ENCODE results near the gene GAPVD1.
"Not testable (repeated sequence)": the region's sequence is repeated elsewhere in the genome, so short reads cannot be mapped to it uniquely, and the experiment has no call there.

The GAPVD1 gene, protein sequence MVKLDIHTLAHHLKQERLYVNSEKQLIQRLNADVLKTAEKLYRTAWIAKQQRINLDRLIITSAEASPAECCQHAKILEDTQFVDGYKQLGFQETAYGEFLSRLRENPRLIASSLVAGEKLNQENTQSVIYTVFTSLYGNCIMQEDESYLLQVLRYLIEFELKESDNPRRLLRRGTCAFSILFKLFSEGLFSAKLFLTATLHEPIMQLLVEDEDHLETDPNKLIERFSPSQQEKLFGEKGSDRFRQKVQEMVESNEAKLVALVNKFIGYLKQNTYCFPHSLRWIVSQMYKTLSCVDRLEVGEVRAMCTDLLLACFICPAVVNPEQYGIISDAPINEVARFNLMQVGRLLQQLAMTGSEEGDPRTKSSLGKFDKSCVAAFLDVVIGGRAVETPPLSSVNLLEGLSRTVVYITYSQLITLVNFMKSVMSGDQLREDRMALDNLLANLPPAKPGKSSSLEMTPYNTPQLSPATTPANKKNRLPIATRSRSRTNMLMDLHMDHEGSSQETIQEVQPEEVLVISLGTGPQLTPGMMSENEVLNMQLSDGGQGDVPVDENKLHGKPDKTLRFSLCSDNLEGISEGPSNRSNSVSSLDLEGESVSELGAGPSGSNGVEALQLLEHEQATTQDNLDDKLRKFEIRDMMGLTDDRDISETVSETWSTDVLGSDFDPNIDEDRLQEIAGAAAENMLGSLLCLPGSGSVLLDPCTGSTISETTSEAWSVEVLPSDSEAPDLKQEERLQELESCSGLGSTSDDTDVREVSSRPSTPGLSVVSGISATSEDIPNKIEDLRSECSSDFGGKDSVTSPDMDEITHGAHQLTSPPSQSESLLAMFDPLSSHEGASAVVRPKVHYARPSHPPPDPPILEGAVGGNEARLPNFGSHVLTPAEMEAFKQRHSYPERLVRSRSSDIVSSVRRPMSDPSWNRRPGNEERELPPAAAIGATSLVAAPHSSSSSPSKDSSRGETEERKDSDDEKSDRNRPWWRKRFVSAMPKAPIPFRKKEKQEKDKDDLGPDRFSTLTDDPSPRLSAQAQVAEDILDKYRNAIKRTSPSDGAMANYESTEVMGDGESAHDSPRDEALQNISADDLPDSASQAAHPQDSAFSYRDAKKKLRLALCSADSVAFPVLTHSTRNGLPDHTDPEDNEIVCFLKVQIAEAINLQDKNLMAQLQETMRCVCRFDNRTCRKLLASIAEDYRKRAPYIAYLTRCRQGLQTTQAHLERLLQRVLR (N-terminal part only)

DNA sequence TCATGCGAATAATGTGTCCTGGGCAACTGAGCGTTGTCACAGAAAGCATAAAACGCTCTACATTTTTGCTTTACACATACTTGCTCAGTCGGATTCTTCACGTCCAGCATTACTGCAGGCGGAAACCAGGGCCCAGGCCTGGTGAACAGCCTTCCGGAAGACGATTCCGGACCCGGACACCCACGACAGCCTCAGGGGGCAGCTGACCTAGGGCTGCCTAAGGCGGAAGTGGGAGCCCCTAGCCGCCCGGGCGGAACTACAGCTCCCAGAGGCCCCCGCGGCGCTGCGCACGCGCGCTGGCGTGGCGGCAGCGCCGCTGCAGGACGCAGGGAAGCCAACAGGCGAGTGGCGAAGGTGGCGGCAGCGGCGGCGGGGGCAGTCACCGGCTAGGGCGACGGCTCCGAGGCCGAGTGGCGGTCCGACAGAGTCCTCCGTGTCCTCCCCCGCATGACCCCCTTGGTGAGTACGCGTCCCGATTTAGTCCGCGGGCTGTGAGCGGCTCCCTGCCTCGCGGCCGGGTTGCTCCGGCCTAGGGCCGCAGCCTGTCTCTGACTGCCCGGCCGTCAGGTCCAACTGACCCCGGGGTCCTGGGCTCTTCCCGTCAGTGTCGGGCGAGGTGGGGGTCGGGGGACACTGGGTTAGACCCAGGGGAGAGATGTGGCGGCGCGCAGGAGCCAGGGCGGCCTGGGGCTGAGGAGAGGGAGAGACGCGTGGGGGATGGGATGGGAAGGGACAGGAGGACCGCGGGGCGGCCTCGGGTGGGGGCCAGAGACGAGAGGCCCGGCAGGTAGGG, at the start of gene GAPVD1:
TSS of gene GAPVD1 (plus strand) at position 326 of the 793 bp plus-strand sequence. CDS start 37,096 bp downstream, outside the sequence.
- peaks cover 54% of the 10 kb centered on the region for H3K4me1 Mint-ChIP-seq (ENCODE audit: low read depth)

DNA sequence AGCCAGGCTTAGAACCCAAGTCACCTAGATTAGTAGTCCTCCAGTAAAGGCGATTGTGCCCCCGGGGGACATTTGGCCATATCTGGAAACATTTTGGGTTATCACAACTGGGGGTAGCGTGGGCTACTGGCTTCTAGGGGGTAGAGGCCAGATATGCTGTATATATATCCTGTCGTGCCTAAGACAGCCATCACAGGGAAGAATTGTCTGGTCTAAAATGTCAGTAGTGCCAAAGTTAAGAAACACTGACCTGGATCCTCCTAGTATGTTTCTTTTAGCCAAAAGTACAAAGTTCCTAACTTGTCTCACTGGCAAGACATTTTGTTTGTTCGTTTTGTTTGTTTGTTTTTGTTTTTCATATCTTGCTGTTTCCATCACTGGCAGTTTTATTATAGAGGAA, 47.4 kb upstream of the GAPVD1 start:
- no peaks in the 10 kb centered on the region for H3K9me3 Mint-ChIP-seq
- no peaks in the 10 kb centered on the region for H3K27me3 Mint-ChIP-seq
- H3K27ac Mint-ChIP-seq = no peak overlapping the region
- H3K4me1 Mint-ChIP-seq (ENCODE audit: low read depth) = no peaks in the 10 kb centered on the region
- H3K36me3 Mint-ChIP-seq (ENCODE audit: low read depth) = peaks cover 68% of the 10 kb centered on the region
- no peak overlapping the region for H3K4me3 Mint-ChIP-seq

More for the DNA sequence above, at the start of gene GAPVD1:
- peak within 1 kb of the TSS; percentile 98 for H3K4me3 Mint-ChIP-seq
- H3K9me3 Mint-ChIP-seq = no peaks in the 10 kb centered on the region
- H3K27ac Mint-ChIP-seq = peak within 1 kb of the TSS; percentile 93
- H3K27me3 Mint-ChIP-seq = no peaks in the 10 kb centered on the region
- H3K36me3 Mint-ChIP-seq (ENCODE audit: low read depth) = peaks cover 32% of the 10 kb centered on the region

DNA sequence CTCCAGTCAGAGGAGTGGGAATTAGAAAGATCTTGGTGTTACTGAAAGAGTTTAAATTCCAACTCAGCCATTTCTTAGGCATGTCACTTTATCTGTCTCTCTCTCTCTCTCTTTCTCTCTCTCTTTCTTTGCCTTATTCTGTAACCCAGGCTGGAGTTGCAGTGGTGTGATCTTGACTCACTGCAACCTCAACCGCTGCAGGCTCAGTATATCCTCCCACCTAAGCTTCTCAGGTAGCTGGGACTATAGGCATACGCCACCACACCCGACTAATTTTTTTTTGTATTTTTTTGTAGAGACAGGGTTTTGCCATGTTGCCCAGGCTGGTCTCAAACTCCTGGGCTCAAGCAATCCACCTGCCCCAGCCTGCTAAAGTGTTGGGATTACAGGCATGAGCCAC, 43.0 kb upstream of the GAPVD1 start:
- H3K4me1 Mint-ChIP-seq (ENCODE audit: low read depth) = no peaks in the 10 kb centered on the region
- H3K4me3 Mint-ChIP-seq = no peak overlapping the region
- H3K36me3 Mint-ChIP-seq (ENCODE audit: low read depth) = peaks cover 54% of the 10 kb centered on the region
- H3K9me3 Mint-ChIP-seq = no peaks in the 10 kb centered on the region
- H3K27me3 Mint-ChIP-seq = no peaks in the 10 kb centered on the region
- no peak overlapping the region for H3K27ac Mint-ChIP-seq

DNA sequence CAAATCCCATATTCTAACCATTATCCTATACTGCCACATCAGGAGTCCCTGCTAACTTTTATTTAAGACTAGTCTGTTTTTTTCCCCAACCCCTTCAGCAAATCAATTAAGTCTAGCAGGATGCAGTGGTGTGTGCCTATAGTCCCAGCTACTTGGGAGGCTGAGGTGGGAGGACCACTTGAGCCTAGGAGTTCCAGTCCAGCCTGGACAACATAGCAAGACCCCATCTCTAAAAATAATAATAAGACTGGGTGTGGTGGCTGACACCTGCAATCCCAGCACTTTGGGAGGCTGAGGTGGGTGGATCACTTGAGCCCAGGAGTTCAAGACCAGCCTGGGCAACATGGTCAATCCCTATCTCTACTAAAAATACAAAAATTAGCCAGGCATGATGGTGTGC, 36.8 kb upstream of the GAPVD1 start:
- H3K27ac Mint-ChIP-seq; H3K4me3 Mint-ChIP-seq; H3K9me3 Mint-ChIP-seq; H3K4me1 Mint-ChIP-seq (ENCODE audit: low read depth); H3K27me3 Mint-ChIP-seq: not testable (repeated sequence)
- H3K36me3 Mint-ChIP-seq (ENCODE audit: low read depth) = peaks cover 37% of the 10 kb centered on the region

DNA sequence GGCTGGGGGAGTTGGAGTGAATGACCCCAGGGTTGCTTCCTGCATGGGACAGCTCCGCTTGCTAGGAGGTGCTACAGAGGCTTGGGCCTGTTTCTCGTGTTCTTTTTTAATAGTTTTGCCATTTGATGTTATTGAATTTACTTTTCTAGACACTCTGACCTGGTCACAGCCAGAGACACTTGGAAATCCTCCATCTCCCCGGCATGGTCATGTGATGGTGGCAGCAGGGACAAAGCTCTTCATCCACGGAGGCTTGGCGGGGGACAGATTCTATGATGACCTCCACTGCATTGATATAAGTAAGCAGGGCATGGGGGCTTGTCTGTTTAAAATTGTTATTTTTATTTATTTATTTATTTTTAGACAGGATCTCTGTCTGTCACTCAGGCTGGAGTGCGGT, 33.9 kb upstream of the GAPVD1 start:
- Mint-ChIP-seq H3K36me3 (ENCODE audit: low read depth) (peaks cover 34% of the 10 kb centered on the region), H3K9me3 (no peaks in the 10 kb centered on the region), H3K27me3 (no peaks in the 10 kb centered on the region), H3K4me1 (ENCODE audit: low read depth) (no peaks in the 10 kb centered on the region), H3K27ac (no peak overlapping the region), H3K4me3 (no peak overlapping the region)

DNA sequence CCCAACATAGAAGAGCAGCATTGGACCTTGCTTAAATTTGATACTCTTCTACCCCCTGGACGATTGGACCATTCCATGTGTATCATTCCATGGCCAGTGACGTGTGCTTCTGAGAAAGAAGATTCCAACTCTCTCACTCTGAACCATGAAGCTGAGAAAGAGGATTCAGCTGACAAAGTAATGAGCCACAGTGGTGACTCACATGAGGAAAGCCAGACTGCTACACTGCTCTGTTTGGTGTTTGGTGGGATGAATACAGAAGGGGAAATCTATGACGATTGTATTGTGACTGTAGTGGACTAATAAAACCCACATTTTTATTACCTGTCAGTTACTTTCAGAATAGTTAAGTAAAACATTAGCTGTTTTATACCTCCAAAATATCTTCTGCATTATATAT, 27.9 kb upstream of the GAPVD1 start:
- no peaks in the 10 kb centered on the region for H3K27me3 Mint-ChIP-seq
- H3K4me1 Mint-ChIP-seq (ENCODE audit: low read depth) = peaks cover 39% of the 10 kb centered on the region
- H3K4me3 Mint-ChIP-seq = no peak overlapping the region
- H3K36me3 Mint-ChIP-seq (ENCODE audit: low read depth) = peaks cover 60% of the 10 kb centered on the region
- no peaks in the 10 kb centered on the region for H3K9me3 Mint-ChIP-seq
- H3K27ac Mint-ChIP-seq = peak overlapping the region; percentile 63

DNA sequence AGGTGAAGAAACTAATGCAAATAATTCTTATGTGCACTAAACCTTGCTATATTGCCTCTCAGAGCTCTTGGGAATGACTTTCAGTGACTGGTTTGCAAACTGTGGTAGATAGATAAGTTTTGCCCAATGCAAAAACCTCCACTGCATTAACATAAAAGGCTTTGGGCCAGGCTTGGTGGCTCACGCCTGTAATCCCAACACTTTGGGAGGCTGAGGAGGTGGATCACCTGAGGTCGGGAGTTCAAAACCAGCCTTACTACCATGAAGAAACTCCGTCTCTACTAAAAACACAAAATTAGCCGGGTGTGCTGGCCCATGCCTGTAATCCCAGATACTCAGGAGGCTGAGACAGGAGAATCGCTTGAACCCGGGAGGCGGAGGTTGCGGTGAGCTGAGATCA, 27.5 kb upstream of the GAPVD1 start:
- peaks cover 43% of the 10 kb centered on the region for H3K4me1 Mint-ChIP-seq (ENCODE audit: low read depth)
- H3K36me3 Mint-ChIP-seq (ENCODE audit: low read depth) = peaks cover 64% of the 10 kb centered on the region
- not testable (repeated sequence) for H3K9me3 Mint-ChIP-seq, H3K4me3 Mint-ChIP-seq, H3K27ac Mint-ChIP-seq, H3K27me3 Mint-ChIP-seq

DNA sequence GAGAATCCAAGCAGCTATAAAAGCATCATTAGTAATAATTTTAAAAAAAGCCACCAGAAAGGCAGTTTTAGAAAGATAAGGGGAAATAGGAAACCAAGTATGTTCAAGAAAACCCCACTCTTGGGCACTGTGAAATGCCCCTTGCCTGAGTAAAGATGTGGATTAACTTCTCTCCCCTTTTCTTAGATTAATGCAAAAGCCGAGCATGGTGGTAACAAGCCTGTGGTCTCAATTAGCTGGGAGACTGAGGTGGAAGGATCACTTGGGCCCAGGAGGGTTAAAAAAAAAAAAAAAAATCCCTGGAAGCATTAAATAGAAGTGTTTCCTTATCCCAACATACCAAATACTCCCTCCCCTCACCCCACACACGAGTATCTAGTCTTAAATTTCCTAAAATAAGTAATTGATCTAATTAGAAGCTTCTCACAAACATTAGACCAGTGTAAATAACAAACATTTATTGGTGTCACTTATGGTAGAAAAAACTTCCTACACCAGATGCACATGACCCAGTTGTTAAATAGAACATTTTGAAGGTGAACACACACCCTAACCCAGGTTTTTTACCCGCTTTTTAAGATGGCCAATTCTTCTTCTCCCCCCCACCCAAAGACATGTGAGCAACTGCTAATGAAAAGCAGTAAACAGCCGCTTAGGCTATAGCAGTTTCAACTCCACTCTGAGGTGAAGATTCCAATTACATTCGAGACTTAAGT, 25.7 kb upstream of the GAPVD1 start:
- peaks cover 50% of the 10 kb centered on the region for H3K4me1 Mint-ChIP-seq (ENCODE audit: low read depth)
- H3K4me3 Mint-ChIP-seq = peak overlapping the region; percentile 99
- no peaks in the 10 kb centered on the region for H3K9me3 Mint-ChIP-seq
- H3K27ac Mint-ChIP-seq = peak overlapping the region; percentile 91
- peaks cover 72% of the 10 kb centered on the region for H3K36me3 Mint-ChIP-seq (ENCODE audit: low read depth)
- H3K27me3 Mint-ChIP-seq = no peaks in the 10 kb centered on the region

DNA sequence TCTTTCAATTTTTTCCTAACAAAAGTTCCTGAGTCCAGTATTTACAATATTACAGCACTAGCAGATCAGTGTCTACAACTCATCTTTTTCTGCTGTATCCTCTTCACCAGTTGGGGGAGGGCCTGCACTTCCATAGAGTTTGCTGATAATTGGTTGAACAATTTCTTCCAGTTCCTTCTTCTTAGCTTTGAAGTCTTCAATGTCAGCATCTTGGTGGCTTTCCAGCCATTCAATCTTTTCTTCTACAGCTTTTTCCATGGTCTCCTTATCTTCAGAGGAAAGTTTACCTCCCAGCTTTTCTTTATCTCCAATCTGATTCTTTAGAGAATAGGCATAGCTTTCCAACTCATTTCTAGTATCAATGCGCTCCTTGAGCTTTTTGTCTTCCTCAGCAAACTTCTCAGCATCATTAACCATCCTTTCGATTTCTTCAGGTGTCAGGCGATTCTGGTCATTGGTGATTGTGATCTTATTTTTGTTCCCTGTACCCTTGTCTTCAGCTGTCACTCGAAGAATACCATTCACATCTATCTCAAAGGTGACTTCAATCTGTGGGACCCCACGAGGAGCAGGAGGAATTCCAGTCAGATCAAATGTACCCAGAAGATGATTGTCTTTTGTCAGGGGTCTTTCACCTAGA, 25.0 kb upstream of the GAPVD1 start:
- peak overlapping the region; percentile 91 for H3K27ac Mint-ChIP-seq
- not testable (repeated sequence) for H3K27me3 Mint-ChIP-seq, H3K9me3 Mint-ChIP-seq
- H3K36me3 Mint-ChIP-seq (ENCODE audit: low read depth) = peaks cover 78% of the 10 kb centered on the region
- H3K4me1 Mint-ChIP-seq (ENCODE audit: low read depth) = peaks cover 55% of the 10 kb centered on the region
- peak overlapping the region; percentile 99 for H3K4me3 Mint-ChIP-seq

DNA sequence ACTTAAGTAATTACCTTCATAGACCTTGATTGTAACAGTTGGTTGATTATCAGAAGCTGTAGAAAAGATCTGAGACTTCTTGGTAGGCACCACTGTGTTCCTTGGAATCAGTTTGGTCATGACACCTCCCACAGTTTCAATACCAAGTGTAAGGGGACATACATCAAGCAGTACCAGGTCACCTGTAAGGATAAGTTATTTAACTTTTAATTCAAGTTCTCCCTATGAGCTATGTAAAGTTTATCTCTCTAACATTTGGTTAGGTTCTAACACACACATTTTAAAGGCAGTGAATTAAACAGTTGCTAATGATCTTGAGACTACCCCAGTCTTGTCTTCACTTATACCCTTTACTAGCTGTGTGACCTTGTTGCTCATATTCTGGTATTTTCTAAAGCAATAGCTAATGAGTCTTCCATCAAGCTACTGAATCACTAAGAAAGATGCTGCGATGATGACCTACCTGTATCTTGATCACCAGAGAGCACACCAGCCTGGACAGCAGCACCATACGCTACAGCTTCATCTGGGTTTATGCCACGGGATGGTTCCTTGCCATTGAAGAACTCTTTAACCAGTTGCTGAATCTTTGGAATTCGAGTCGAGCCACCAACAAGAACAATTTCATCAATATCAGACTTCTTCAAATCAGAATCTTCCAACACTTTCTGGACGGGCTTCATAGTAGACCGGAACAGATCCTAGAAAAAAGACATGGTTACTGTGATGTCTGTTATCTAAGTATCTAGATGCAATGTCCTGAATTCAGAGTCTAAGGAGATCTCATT, 23.3 kb upstream of the GAPVD1 start:
- Mint-ChIP-seq H3K9me3 (no peaks in the 10 kb centered on the region), H3K27me3 (peaks cover 4% of the 10 kb centered on the region), H3K4me1 (ENCODE audit: low read depth) (peaks cover 70% of the 10 kb centered on the region), H3K4me3 (peak overlapping the region; percentile 99), H3K36me3 (ENCODE audit: low read depth) (peaks cover 74% of the 10 kb centered on the region), H3K27ac (peak overlapping the region; percentile 91)

DNA sequence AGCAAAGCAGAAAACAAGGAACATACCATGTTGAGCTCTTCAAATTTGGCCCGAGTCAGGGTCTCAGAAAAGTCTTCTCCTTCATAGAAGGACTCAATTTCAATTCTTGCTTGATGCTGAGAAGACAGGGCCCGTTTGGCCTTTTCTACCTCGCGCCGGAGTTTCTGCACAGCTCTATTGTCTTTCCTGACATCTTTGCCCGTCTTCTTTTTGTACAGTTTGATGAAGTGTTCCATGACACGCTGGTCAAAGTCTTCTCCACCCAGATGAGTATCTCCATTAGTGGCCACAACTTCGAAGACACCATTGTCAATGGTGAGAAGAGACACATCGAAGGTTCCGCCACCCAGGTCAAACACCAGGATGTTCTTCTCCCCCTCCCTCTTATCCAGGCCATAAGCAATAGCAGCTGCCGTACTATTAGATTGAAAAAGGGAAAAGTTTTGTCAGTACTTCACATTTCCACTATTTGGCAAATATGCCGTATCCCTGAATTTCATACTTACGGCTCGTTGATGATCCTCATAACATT, 22.6 kb upstream of the GAPVD1 start:
- Mint-ChIP-seq H3K4me1 (ENCODE audit: low read depth) (peaks cover 73% of the 10 kb centered on the region), H3K27ac (peak overlapping the region; percentile 91), H3K4me3 (peak overlapping the region; percentile 99), H3K9me3 (no peaks in the 10 kb centered on the region), H3K27me3 (peaks cover 4% of the 10 kb centered on the region), H3K36me3 (ENCODE audit: low read depth) (peaks cover 69% of the 10 kb centered on the region)

DNA sequence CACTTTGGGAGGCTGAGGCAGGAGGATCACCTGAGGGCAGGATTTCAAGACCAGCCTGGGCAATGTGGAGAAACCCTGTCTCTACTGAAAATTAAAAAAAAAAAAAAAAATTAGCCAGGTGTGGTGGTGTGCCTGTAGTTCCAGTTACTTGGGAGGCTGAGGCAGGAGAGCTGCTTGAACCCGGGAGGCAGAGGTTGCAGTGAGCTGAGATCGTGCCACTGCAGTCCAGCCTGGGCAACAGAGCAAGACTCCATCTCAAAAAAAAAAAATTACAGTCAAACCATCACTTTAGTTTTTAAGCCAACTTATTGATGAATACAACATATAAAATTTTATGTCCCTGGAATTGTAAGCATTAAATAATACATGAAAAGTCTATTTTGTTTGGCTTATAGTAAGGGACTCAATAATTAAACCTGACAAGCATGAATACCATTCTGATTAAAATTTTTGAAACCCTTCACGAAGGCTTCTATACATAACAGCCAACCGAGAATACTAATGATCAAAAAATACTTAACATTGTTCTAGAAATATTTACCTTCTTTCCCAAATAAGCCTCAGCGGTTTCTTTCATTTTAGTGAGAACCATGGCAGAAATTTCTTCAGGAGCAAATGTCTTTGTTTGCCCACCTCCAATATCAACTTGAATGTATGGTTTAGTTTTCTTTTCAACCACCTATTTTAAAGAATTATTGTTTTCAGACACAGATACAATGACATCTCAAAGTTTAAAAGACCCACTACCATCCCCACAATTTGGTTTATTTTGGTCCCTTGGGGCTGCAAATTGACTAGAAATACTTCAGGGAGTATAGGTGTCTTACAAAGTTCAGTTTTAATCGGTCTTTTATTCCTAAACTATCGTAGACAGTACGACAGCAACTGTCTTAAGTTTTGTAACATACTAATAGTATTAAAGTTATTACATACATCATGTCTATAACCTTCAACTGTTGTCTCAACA, 21.7 kb upstream of the GAPVD1 start:
- peaks cover 4% of the 10 kb centered on the region for H3K27me3 Mint-ChIP-seq
- peaks cover 69% of the 10 kb centered on the region for H3K36me3 Mint-ChIP-seq (ENCODE audit: low read depth)
- peak overlapping the region; percentile 99 for H3K27ac Mint-ChIP-seq
- no peaks in the 10 kb centered on the region for H3K9me3 Mint-ChIP-seq
- peaks cover 78% of the 10 kb centered on the region for H3K4me1 Mint-ChIP-seq (ENCODE audit: low read depth)
- peak overlapping the region; percentile 99 for H3K4me3 Mint-ChIP-seq
